ENCODE data around the gene PACS2. TPM values are rescaled to one million over a fixed set of nuclear protein-coding genes. Genes with fewer than 3 reads are reported as not detected.

The PACS2 gene
- total RNA-seq, 1 donor from 2014 or later: 84.3 TPM

- no peak for DNase-seq (ENCODE audit: low spot score)
These were observed 122.6 kb downstream of the PACS2 start for GRCh38 chr14:105436891-105437722.

- DNase-seq (ENCODE audit: low spot score): no peak
These were observed 123.4 kb downstream of the PACS2 start for GRCh38 chr14:105437723-105438500.

- DNase-seq (ENCODE audit: low spot score): no peak
These were observed 124.6 kb downstream of the PACS2 start for GRCh38 chr14:105439179-105439578.

GRCh38 chr14:105439710-105440553 is 125.4 kb downstream of the PACS2 start:
- no peak for DNase-seq (ENCODE audit: low spot score)

GRCh38 chr14:105440554-105440900 is 126.0 kb downstream of the PACS2 start:
- no peak for DNase-seq (ENCODE audit: low spot score)

GRCh38 chr14:105440992-105441391 is 126.4 kb downstream of the PACS2 start:
- DNase-seq (ENCODE audit: low spot score): no peak

GRCh38 chr14:105442125-105442524 is 127.6 kb downstream of the PACS2 start:
- no peak for DNase-seq (ENCODE audit: low spot score)

GRCh38 chr14:105442834-105443233 is 128.3 kb downstream of the PACS2 start:
- no peak for DNase-seq (ENCODE audit: low spot score)

GRCh38 chr14:105444859-105445258 is 130.3 kb downstream of the PACS2 start:
- no peak for DNase-seq (ENCODE audit: low spot score)

- no peak for DNase-seq (ENCODE audit: low spot score)
These were observed 130.7 kb downstream of the PACS2 start for GRCh38 chr14:105445290-105445689.

GRCh38 chr14:105445901-105446845 is 131.6 kb downstream of the PACS2 start:
- DNase-seq (ENCODE audit: low spot score): no peak

GRCh38 chr14:105446971-105447370 is 132.4 kb downstream of the PACS2 start:
- no peak for DNase-seq (ENCODE audit: low spot score)

Other genes with a start within 250 kb of the PACS2 start
- 4.5 TPM for gene GPR132, start 249.3 kb upstream of the PACS2 start, total RNA-seq
- gene JAG2, start 146.0 kb upstream of the PACS2 start, total RNA-seq: 25.1 TPM
- gene NUDT14, start 133.4 kb upstream of the PACS2 start, total RNA-seq: 28.3 TPM
- 89.7 TPM for gene BTBD6, start 66.2 kb upstream of the PACS2 start, total RNA-seq
- 34.9 TPM for gene BRF1, start 13.7 kb upstream of the PACS2 start, total RNA-seq
- not detected for gene TEX22, start 83.8 kb downstream of the PACS2 start, total RNA-seq
- gene MTA1, start 105.1 kb downstream of the PACS2 start, total RNA-seq: 87.1 TPM
- 82.8 TPM for gene CRIP2, start 160.1 kb downstream of the PACS2 start, total RNA-seq
- 64.8 TPM for gene CRIP1, start 172.1 kb downstream of the PACS2 start, total RNA-seq
- 22.7 TPM for gene TEDC1, start 176.5 kb downstream of the PACS2 start, total RNA-seq
- gene TMEM121, start 211.8 kb downstream of the PACS2 start, total RNA-seq: 2.1 TPM